HL-60 (cell line): Measurements from ENCODE around the gene FBXO9.

ENCODE experiments used
- GABPA ChIP-seq: IDR thresholded peaks from 2 replicates; pipeline ENCODE4 v1.6.1; 2012; ENCODE audit warnings: low read depth
- POLR2AphosphoS5 ChIP-seq: IDR thresholded peaks from 2 replicates; pipeline ENCODE4 v1.6.1; 2012; ENCODE audit warnings: low read depth
- SPI1 ChIP-seq: IDR thresholded peaks from 2 replicates; pipeline ENCODE4 v1.6.1; 2012; ENCODE audit warnings: low read depth, mild to moderate bottlenecking, borderline replicate concordance
- TF ChIP-seq, protein P1 (sequence below): IDR thresholded peaks from one replicate; pipeline ENCODE4 v1.5.1; 2011; ENCODE audit warnings: low read length, control low read depth, inconsistent platforms; ENCODE audit not compliant: insufficient read depth

- no peak for TF ChIP-seq GABPA
- TF ChIP-seq POLR2AphosphoS5: no peak
- TF ChIP-seq, protein P1, sequence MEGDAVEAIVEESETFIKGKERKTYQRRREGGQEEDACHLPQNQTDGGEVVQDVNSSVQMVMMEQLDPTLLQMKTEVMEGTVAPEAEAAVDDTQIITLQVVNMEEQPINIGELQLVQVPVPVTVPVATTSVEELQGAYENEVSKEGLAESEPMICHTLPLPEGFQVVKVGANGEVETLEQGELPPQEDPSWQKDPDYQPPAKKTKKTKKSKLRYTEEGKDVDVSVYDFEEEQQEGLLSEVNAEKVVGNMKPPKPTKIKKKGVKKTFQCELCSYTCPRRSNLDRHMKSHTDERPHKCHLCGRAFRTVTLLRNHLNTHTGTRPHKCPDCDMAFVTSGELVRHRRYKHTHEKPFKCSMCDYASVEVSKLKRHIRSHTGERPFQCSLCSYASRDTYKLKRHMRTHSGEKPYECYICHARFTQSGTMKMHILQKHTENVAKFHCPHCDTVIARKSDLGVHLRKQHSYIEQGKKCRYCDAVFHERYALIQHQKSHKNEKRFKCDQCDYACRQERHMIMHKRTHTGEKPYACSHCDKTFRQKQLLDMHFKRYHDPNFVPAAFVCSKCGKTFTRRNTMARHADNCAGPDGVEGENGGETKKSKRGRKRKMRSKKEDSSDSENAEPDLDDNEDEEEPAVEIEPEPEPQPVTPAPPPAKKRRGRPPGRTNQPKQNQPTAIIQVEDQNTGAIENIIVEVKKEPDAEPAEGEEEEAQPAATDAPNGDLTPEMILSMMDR: no peak
- no peak for TF ChIP-seq SPI1
Measured at GRCh38 chr6:53112404-53112803, 47.2 kb downstream of the FBXO9 start.
